T-helper 2 cell treated with Interferon-gamma antibody and Interleukin-4, amounts not matched to agents 5 μg/mL and 100 μg/mL, for 36 hours (primary cell): ENCODE data around the gene CTRL.
"Not testable (repeated sequence)": the region's sequence is repeated elsewhere in the genome, so short reads cannot be mapped to it uniquely, and the experiment has no call there.

Experiments
- DNase-seq: peaks from one replicate; pipeline ENCODE4 v3.0.0; 2021; ENCODE audit warnings: low spot score
- H3K27ac Mint-ChIP-seq: one replicate; pipeline ENCODE4 v1.8.0; 2021; ENCODE audit warnings: mild to moderate bottlenecking, mixed read lengths
- H3K27me3 Mint-ChIP-seq: one replicate; pipeline ENCODE4 v1.8.0; 2021; ENCODE audit warnings: low read depth, mixed read lengths
- H3K36me3 Mint-ChIP-seq: one replicate; pipeline ENCODE4 v1.8.0; 2021; ENCODE audit warnings: low read depth, mixed read lengths
- H3K4me1 Mint-ChIP-seq: one replicate; pipeline ENCODE4 v1.8.0; 2021; ENCODE audit warnings: low read depth, mixed read lengths
- H3K4me3 Mint-ChIP-seq: one replicate; pipeline ENCODE4 v1.8.0; 2022; ENCODE audit warnings: mild to moderate bottlenecking, moderate library complexity, mixed read lengths
- H3K9me3 Mint-ChIP-seq: one replicate; pipeline ENCODE4 v1.8.0; 2021; ENCODE audit warnings: mixed read lengths

CTRL gene

DNA sequence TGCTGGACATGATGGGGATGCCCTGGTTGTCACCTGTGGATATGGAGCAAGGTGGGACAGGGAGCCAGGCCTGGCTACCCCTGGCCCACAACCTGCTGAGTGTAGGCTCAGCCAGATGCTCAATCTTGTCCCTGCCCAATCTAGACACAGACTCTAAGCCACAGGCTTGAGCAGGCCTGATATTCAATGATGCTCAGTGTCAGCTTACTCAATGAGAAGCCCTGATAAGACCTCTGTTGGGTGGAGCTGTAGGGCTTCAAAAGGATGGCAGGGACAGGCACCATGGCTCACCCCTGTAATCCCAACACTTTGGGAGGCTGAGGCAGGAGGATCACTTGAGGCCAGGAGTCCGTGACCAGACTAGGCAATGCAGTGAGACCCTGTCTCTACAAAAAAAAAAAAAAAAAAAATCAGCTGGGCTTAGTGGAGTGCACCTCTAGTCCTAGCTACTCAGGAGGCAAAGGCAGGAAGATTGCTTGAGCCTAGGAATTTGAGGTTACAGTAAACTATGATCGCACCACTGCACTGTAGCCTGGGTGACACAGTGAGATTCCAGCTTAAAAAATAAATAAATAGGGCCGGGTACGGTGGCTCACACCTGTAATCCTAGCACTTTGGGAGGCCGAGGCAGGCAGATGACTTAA is 8.9 kb upstream of the CTRL start:
- Mint-ChIP-seq H3K4me3 (no peak overlapping the region), H3K4me1 (peaks cover 20% of the 10 kb centered on the region), H3K9me3 (no peaks in the 10 kb centered on the region), H3K36me3 (peaks cover 36% of the 10 kb centered on the region), H3K27ac (peak overlapping the region; percentile 31), H3K27me3 (no peaks in the 10 kb centered on the region)
- no peak for DNase-seq

DNA sequence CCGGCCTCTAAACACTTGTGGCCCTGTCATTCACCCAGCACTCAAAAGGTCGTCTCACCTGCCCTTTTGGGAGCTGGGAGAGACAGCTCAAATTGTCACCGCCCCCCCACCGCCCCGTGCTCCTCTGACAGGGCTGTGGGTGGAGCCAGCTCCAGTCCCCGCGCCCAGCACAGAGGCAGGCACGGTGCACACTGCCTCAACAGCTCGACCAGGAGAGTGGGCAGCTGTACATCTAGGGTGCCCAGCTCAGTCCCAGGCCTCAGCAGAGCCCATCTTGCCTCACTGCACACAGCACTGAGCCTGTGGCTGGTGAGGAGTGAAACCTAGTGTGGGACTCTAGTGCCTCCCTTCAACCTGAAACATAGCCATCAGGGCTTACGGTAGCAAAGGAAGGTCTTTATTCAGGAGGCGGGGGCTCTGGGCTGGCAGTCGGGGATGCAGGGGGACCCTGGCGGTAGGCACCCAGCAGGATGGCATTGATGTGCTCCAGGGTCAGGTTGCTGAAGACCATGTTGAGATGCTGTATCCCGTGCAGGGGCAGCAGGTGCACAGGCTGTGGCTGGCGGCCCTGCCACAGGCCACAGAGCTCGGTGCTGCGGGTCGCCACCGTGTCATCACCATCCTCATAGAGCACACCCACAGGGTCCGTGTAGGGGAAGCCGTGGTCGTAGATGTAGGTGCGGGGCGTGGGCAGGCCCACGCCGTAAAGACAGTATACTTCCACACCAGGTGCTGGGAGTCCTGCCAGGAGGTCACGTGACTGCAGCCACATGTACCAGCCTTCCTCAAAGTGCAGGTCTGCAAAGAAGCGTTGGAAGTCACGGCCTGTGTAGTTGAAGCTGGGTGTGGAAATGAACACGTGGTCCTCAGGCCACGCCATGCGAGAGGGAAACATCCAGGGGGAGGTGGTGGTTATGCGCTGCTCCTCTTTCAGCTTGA is 8.1 kb upstream of the CTRL start:
- peaks cover 28% of the 10 kb centered on the region for H3K4me1 Mint-ChIP-seq
- DNase-seq, result no peak
- H3K9me3 Mint-ChIP-seq, result no peaks in the 10 kb centered on the region
- H3K36me3 Mint-ChIP-seq, result peaks cover 44% of the 10 kb centered on the region
- H3K27me3 Mint-ChIP-seq, result no peaks in the 10 kb centered on the region
- H3K4me3 Mint-ChIP-seq, result no peak overlapping the region
- H3K27ac Mint-ChIP-seq, result peak overlapping the region; percentile 69

DNA sequence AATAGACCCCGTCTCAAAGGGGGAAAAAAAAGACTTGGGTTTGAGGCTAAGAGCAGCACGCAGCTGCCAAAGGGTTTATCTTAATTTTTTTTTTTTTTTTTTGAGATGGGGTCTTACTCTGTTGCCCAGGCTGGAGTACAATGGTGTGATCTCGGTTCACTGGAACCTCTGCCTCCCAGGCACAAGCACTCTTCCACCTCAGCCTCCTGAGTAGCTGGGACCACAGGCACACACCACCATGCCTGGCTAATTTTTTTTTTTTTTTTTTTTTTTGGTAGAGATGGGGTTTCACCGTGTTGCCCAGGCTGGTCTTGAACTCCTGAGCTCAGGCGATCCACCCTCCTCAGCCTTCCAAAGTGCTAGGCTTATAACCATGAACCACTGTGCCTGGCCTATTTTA is 6.1 kb upstream of the CTRL start:
- peaks cover 31% of the 10 kb centered on the region for H3K4me1 Mint-ChIP-seq
- not testable (repeated sequence) for H3K9me3 Mint-ChIP-seq, DNase-seq, H3K27me3 Mint-ChIP-seq
- H3K4me3 Mint-ChIP-seq, result peak overlapping the region; percentile 100
- peaks cover 52% of the 10 kb centered on the region for H3K36me3 Mint-ChIP-seq
- H3K27ac Mint-ChIP-seq, result peak overlapping the region; percentile 98

DNA sequence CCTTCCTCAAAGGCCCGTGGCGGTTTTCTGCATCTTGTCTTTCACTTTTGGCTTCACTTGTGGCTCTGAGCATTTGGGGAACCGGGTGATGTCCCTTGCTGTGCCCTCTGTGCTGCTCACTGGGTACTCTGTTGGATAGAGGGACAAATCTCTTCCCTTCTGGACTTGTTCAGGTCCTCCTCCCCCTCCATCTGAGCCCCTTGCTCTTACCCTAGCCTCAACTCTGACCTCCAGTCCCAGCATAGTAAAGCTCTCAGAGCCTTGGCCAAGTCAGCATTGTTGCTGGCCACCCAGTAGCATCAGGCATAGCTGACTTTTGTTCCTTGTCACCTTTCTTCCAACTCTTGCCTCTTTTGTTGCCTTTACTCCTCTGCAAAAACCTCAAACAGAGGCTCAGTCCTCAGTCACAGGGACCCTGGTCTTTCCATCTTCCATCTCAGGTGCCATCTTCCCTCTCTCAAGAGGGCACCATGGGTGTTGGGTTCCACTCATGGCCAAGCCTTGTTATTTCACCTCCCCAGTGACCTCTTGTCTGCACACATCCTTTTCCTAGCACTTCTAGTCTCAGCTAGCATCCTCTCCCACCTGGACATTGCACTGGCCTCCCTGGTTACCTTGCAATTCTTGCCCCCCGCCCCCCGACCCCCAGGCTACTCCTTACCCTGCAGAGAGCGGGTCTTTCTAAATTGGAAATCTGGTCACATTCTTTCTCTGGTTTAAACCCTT is 5.4 kb upstream of the CTRL start:
- peaks cover 55% of the 10 kb centered on the region for H3K36me3 Mint-ChIP-seq
- H3K4me1 Mint-ChIP-seq, result peaks cover 31% of the 10 kb centered on the region
- peak; percentile 82 for DNase-seq
- H3K27ac Mint-ChIP-seq, result peak overlapping the region; percentile 98
- H3K9me3 Mint-ChIP-seq, result no peaks in the 10 kb centered on the region
- H3K27me3 Mint-ChIP-seq, result no peaks in the 10 kb centered on the region
- peak overlapping the region; percentile 100 for H3K4me3 Mint-ChIP-seq

DNA sequence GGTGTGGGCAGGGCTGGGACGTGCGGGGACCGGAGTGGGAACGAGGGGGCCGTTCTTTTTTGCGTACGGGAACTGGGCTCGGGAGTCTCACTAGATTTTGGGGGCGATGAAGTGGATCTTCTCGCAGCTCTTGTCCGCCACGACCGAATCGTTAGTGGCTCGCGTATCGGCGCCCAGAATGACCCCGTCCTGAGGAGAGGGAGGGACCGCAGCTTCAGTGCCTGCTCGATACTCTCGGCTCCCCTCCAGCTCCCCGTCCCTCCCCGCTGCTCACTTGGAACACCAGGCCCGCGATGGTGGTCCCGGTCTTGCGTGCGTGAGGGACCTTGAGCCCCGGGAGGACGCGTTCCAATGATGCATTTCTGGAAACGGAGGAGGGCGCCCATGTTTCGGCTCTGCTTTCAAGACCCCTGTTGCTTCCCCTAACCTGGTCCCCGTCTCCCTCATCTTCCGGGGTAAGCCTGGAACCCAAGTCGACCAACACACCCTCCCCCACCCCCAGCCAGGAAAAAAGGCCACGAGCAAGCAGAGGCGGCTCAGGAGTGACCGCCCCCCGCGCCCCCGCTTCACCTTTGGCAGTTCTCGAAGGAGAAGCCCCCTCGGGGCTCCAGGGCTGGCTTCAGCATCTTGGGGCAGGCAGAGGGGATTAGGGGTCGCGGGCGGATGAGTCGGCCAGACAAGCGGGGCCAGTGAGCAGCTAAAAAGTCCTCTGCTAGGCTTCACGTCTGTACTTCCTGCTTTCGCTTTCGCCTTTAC is 4.6 kb upstream of the CTRL start, which contains the start of gene PSMB10:
Gene PSMB10 (minus strand): TSS at position 727 of the 756 bp plus-strand sequence. CDS start 101 bp downstream, at position 626.
- no peak for DNase-seq

DNA sequence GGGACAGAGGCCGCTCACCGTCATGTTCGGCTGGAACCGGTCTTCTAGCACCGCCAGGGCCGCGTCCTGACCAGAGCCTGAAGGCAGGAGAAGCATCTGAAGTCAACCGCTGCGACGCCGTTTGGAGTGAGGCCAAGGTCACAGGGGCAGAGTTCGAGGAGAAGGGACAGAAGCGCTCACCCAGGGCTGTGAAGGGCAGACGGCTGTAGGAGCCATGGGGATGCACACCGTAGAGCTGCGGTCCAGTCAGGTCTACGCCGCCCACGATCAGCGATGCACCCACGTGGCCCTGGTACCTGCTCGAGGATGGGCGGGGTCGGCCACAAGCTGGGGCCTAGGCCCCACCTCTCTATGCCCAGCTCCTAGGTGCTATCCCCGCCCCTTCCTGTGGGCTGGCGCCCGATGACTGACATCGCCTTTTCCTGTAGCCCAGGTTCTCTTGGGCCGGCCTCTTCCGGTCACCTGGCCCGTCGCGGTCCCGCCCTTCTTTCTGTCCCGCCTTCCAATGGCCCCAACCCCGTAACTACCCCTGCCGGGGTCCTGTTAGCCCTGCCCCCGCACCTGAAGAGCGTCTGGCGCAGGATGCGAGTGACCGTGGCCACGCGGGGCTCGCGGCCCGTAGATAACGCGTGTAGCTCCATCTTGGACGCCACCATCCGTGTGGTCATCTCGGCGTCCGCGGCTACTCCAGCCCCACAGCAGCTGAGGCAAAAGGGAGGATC is 3.9 kb upstream of the CTRL start:
- H3K4me3 Mint-ChIP-seq, result peak overlapping the region; percentile 100
- DNase-seq, result peak; percentile 94
- peaks cover 26% of the 10 kb centered on the region for H3K4me1 Mint-ChIP-seq
- H3K27ac Mint-ChIP-seq, result peak overlapping the region; percentile 98
- H3K27me3 Mint-ChIP-seq, result no peaks in the 10 kb centered on the region
- peaks cover 60% of the 10 kb centered on the region for H3K36me3 Mint-ChIP-seq
- H3K9me3 Mint-ChIP-seq, result no peaks in the 10 kb centered on the region

More for the DNA sequence above, 4.6 kb upstream of the CTRL start, which contains the start of gene PSMB10:
- Mint-ChIP-seq H3K9me3 (no peaks in the 10 kb centered on the region), H3K27ac (peak within 1 kb of the TSS; percentile 98), H3K36me3 (peaks cover 56% of the 10 kb centered on the region), H3K27me3 (no peaks in the 10 kb centered on the region), H3K4me1 (peaks cover 26% of the 10 kb centered on the region), H3K4me3 (peak within 1 kb of the TSS; percentile 100)

DNA sequence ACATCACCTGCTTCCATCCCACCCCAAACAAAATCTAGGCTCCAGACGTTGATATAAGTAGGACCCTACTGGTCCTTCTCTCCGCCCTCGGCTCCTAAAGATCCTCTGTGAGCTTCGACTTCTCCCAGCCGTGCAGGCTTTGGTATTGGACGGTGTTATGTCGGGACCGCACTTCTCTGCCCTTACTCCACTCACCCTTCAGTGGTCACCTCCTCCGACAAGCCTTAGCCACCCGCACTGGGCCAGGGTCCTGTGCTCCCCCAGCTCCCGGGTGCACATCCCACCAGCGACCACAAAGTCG is 3.4 kb upstream of the CTRL start:
- Mint-ChIP-seq H3K27me3 (no peaks in the 10 kb centered on the region), H3K4me1 (peaks cover 23% of the 10 kb centered on the region), H3K36me3 (peaks cover 61% of the 10 kb centered on the region), H3K9me3 (no peaks in the 10 kb centered on the region), H3K27ac (peak overlapping the region; percentile 98), H3K4me3 (peak overlapping the region; percentile 100)
- no peak for DNase-seq

DNA sequence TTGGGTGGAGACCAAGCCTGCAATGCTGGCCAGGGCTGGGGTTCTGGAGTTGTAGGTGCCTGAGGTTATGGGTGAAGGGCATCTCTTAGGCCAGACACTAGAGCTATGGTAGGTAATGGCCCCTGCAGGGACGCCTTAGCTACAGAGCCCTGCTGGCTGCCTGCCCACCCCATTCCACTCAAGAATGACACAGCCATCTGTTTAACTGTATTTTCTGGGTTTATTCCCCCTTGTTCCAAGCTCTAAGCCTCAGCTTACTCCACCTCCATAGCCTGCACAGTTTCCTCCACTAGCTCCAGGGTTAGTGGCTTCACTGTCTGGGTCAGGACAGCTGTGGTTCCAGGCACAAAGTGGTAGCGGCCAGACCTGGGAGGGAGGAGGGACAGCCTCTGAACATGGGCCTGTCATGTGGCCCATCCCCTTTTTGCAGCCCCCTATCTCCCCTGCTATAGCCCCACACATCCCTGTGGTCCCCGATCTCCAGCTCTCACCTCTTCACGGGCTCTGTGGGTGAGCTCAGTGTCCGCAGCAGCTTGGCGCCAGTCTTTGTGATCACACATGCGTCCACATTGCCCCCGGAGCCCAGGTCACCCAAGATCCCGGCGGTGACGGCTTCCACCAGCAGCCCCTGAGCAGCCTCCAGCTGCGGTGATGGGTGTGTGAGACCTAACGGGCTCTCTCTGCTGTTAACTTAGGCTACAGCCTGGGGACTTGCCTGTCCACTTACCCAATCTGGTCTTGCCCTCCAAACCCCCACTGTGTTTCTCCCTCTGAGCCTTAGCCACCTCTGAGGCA is 2.8 kb upstream of the CTRL start:
- Mint-ChIP-seq H3K4me3 (peak overlapping the region; percentile 100), H3K4me1 (peaks cover 19% of the 10 kb centered on the region), H3K9me3 (no peaks in the 10 kb centered on the region), H3K36me3 (peaks cover 61% of the 10 kb centered on the region), H3K27me3 (no peaks in the 10 kb centered on the region), H3K27ac (no peak overlapping the region)
- DNase-seq, result no peak

DNA sequence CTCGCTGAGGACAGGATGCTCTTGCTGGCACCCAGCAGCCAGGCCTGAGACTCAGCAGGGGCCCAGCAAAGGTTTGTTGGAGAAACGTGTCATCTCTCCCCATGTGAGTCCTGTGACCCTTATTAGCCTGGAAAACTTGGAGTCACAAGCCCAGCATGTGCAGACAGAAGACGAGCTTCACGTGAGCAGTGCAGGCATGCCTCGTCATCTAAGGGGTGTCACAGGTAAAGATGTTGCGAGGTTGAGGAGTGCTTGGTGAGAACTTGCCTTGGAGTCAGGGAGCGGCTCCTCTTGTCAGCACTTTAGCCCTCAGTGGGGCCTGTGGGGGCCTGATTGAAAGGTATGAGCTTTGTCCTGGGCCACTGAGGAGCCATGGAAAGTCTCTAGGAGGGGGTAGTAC is 2.1 kb upstream of the CTRL start:
- peaks cover 60% of the 10 kb centered on the region for H3K36me3 Mint-ChIP-seq
- no peak overlapping the region for H3K27ac Mint-ChIP-seq
- peaks cover 19% of the 10 kb centered on the region for H3K4me1 Mint-ChIP-seq
- no peak for DNase-seq
- H3K9me3 Mint-ChIP-seq, result no peaks in the 10 kb centered on the region
- H3K27me3 Mint-ChIP-seq, result no peaks in the 10 kb centered on the region
- H3K4me3 Mint-ChIP-seq, result no peak overlapping the region

DNA sequence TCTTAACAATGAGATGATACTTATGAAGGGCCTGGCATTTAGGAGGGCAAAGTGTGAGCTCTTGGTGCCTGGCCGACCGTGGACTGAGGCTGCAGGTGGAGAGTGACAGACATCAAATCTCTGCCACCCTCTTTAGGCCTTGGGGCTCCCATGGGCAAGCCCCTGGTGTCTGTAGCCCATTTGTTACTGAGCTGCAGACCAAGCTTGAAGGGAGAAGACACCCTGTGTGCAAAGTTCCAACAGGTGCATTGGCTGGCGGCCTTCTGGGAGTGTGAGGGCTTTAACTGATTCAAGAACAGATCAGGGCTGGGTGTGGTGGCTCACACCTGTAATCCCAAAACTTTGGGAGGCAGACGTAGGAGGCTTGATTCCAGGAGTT is 789 bp upstream of the CTRL start:
- no peak for DNase-seq
- no peaks in the 10 kb centered on the region for H3K27me3 Mint-ChIP-seq
- H3K36me3 Mint-ChIP-seq, result peaks cover 68% of the 10 kb centered on the region
- no peak overlapping the region for H3K27ac Mint-ChIP-seq
- H3K4me3 Mint-ChIP-seq, result no peak overlapping the region
- no peaks in the 10 kb centered on the region for H3K9me3 Mint-ChIP-seq
- H3K4me1 Mint-ChIP-seq, result peaks cover 20% of the 10 kb centered on the region

DNA sequence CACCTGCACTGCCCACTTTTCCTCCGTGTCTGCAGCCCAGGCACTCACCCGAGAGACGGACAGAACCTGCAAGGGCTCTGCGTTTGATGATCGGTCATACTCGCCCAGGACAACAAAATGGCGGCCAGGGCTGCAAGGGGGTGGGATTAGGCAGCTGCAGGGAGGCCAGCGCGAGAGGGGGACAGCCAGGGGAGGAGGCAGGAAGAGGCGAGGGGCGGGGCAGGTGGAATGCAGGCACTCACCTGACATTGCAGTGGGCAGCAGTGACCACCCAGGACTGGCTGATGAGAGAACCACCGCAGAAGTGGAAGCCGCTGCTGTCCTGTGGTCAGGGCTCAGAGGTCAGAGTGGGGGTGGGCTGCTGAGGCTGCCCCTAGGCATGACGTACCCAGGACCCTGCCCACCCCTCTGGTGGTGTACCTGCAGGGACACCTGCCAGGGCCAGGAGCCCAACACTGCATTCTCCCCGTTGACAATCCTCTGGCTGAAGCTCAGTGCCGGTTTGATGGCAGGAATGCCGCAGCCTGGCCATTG is 917 bp downstream of the CTRL start:
- no peaks in the 10 kb centered on the region for H3K27me3 Mint-ChIP-seq
- DNase-seq, result no peak
- peaks cover 13% of the 10 kb centered on the region for H3K4me1 Mint-ChIP-seq
- peaks cover 52% of the 10 kb centered on the region for H3K36me3 Mint-ChIP-seq
- H3K4me3 Mint-ChIP-seq, result no peak overlapping the region
- H3K27ac Mint-ChIP-seq, result no peak overlapping the region
- no peaks in the 10 kb centered on the region for H3K9me3 Mint-ChIP-seq

DNA sequence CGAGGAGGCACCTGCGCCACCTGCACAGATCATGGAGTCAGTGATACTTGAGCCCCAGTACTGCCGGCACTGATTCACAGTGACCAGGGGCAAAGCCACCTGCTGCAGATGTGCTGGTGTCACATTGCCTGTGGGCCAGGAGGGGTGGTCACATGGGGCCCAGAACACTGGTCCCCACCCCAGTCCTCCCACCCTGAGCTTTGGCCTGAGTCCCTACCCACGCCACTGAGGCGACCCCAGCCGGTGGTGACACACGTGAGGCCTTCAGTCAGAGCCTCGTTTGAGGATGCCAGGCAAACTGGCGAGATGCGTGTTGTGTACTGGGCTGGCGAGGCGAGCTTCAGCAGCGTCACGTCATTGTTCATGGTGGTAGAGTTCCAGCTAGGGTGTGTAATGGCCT is 1.5 kb downstream of the CTRL start:
- Mint-ChIP-seq H3K4me1 (peaks cover 9% of the 10 kb centered on the region), H3K36me3 (peaks cover 47% of the 10 kb centered on the region), H3K4me3 (no peak overlapping the region), H3K27me3 (no peaks in the 10 kb centered on the region), H3K9me3 (no peaks in the 10 kb centered on the region), H3K27ac (no peak overlapping the region)
- DNase-seq, result no peak
